ENCODE measurements around the gene RNF183. TPM values are rescaled to one million over a fixed set of nuclear protein-coding genes. Genes with fewer than 3 reads are reported as not detected.

Gene RNF183
- total and polyA plus RNA-seq, 9 of the 15 experiments (the other 6 are each of a cell fraction or from before 2014, with no cell fraction given): 0.04 to 2.0 (median 0.16) TPM; not detected in 5

DNA sequence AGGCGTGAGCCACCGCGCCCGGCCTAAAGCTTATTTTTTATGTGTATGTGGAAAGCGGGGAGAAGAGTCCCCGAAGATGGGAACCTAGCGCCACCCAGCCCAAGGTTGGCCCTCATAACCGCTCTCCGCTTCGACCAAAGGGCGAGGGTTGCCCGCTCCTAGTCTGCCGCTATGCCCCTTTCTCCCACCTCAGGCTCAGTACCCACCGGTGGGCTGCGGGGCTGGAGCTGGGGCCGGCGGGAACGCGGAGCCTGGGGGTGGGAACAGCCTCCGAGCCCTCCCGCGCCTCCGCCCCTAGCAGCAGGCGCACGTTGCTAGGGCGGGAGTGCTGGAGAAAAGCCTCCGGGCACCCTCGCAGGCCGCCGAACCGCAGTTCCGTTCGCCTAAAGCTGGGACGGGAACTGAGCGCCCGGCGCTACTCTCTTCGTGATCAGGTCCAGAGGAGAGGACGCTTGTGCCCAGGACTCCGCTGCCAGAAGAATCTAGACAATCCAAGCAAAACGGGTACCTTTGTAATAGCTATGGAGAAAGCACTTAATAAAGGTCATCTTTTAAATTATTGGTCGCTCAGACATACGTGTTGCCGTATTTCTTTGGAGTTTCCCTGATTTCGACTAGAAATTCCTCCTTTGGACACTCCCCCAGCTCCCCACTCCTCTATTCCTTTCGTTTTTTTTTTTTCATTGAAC is 37.0 kb upstream of the RNF183 start, which contains the start of gene WDR31 (continued):
- TF ChIP-seq, protein P1, sequence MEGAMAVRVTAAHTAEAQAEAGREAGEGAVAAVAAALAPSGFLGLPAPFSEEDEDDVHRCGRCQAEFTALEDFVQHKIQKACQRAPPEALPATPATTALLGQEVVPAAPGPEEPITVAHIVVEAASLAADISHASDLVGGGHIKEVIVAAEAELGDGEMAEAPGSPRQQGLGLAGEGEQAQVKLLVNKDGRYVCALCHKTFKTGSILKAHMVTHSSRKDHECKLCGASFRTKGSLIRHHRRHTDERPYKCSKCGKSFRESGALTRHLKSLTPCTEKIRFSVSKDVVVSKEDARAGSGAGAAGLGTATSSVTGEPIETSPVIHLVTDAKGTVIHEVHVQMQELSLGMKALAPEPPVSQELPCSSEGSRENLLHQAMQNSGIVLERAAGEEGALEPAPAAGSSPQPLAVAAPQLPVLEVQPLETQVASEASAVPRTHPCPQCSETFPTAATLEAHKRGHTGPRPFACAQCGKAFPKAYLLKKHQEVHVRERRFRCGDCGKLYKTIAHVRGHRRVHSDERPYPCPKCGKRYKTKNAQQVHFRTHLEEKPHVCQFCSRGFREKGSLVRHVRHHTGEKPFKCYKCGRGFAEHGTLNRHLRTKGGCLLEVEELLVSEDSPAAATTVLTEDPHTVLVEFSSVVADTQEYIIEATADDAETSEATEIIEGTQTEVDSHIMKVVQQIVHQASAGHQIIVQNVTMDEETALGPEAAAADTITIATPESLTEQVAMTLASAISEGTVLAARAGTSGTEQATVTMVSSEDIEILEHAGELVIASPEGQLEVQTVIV (CRISPR knock-in tag; IDR thresholded peaks at IDR 0.05; ENCODE audit: borderline replicate concordance): no peak
- TF ChIP-seq ILK (tag; IDR thresholded peaks at IDR 0.05; ENCODE audit: borderline replicate concordance, low read depth) (no peak), NCOA1 (IDR thresholded peaks at IDR 0.05; ENCODE audit: low read depth) (peak; percentile 97), ZFP36 (IDR thresholded peaks at IDR 0.05; ENCODE audit: low read depth, low read length, partially characterized antibody) (no peak), ZNF311 (CRISPR knock-in tag; IDR thresholded peaks at IDR 0.05) (no peak)

DNA sequence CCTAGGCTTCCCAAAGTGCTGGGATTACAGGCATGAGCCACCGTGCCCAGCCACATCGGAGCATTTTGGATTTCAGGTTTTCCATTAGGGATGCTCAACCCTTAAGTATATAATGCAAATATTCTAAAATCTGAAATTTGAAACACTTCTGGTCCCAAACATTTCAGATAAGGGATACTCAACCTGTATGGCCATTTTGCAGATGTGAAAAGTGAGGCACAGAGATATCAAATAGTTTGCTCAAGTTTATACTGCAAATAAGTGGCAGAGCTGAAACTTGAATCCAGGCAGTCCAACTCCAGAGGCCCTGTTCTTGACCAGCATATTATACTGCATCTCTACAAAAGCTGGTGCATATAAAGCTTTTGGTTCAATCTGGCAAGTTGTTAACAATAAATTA is 34.5 kb upstream of the RNF183 start:
- no TSS peak for BruUV-seq (replicated peaks)
- Histone ChIP-seq H3K4me3 (no peak overlapping the region), H3K36me3 (ENCODE audit: control insufficient read depth, insufficient read depth, low read length) (no peaks in the 10 kb centered on the region), H3K9ac (ENCODE audit: insufficient read depth in 1 of 2, low read depth in 2 of 2, low read length in 2 of 2) (no peak overlapping the region), H4K20me1 (replicated peaks; ENCODE audit: control insufficient read depth, insufficient read depth, low read length) (no peaks in the 10 kb centered on the region), H2AFZ (ENCODE audit: low read depth, low read length) (no peak overlapping the region), H3K27ac (ENCODE audit: extremely low read depth, low read depth, low read length) (no peak overlapping the region), H3K27me3 (ENCODE audit: control insufficient read depth in 2 of 2, insufficient read depth in 2 of 2, low read length in 2 of 2) (no peaks in the 10 kb centered on the region), H3K9me3 (replicated peaks; ENCODE audit: control insufficient read depth, insufficient read depth, low read depth, low read length) (no peaks in the 10 kb centered on the region), H3K4me1 (replicated peaks in 1 of 2; ENCODE audit: control insufficient read depth in 2 of 2, insufficient read depth in 2 of 2, low read length in 2 of 2) (peaks cover 8% of the 10 kb centered on the region in 2 experiments; a peak in 4 of 5 replicates), H3K9me1 (ENCODE audit: control insufficient read depth, insufficient read depth, low read length) (no peaks in the 10 kb centered on the region), H3K79me2 (ENCODE audit: control insufficient read depth, insufficient read depth, low read length) (no peaks in the 10 kb centered on the region), H3K4me2 (ENCODE audit: insufficient read depth, low read length) (no peak overlapping the region)
- WGBS (ENCODE audit: insufficient coverage, low coverage, missing lambda C conversion rate): 100% methylated on average over 2 of the region's 2 CpGs
- DNase-seq (ENCODE audit: extremely low read depth in 1 of 4, low spot score in 3 of 4) (no peak), FAIRE-seq (no peak), ATAC-seq (no peak)
- in situ Hi-C loops (cut with MboI) (no loop called here), intact Hi-C loops (cut with micrococcal nuclease) (loop anchor here (5.0 kb wide), 1 partner anchor 325 kb away; the partner anchor contains the start of gene ZNF883)
- POLR2A ChIA-PET: interaction anchor here (0.9 kb wide), 1 partner anchor 20 kb away, joined by 3 read pairs; no protein-coding TSS in a partner anchor
- CTCF ChIA-PET (ENCODE audit: low intra/inter-chr PET ratio): no interaction called here
- TF ChIP-seq RREB1 (CRISPR knock-in tag; IDR thresholded peaks at IDR 0.05): no peak
- no peak for TF ChIP-seq ZNF41 (CRISPR knock-in tag; conservative IDR thresholded peaks at IDR 0.05)
- TF ChIP-seq KDM1A (IDR thresholded peaks at IDR 0.05): peak in 1 of 2 experiments; percentile 20; a peak in 1 of 4 replicates
- TF ChIP-seq ZNF324 (CRISPR knock-in tag; IDR thresholded peaks at IDR 0.05): no peak
- no peak for TF ChIP-seq GATA2 (CRISPR knock-in tag; IDR thresholded peaks at IDR 0.05)
- TF ChIP-seq BRD4 (IDR thresholded peaks at IDR 0.05): no peak
